Prostate gland (tissue), 2 donors: ENCODE data around the gene GRIP2. TPM values are rescaled to one million over a fixed set of nuclear protein-coding genes. Genes with fewer than 3 reads are reported as not detected.

ENCODE experiments used
- DNase-seq: peaks from one replicate; pipeline ENCODE4 v3.0.0-alpha.2; 2019; ENCODE audit warnings: low spot score
- H3K27ac ChIP-seq, 2 donors: fragments of 200-600 bp; sonication (generic); 2 replicates each; pipeline ENCODE4 v1.5.1; 2017 to 2019
- H3K27me3 ChIP-seq: fragments of 200-600 bp; sonication (generic); replicated peaks from 2 replicates; pipeline ENCODE4 v1.5.1; 2019; ENCODE audit not compliant: insufficient read depth
- H3K36me3 ChIP-seq, 2 donors: fragments of 200-600 bp; sonication (generic); 1 replicate in 1 of 2; 2 replicates in 1 of 2; pipeline versions ENCODE4 v1.5.1 to v1.8.1; 2017 to 2019
- H3K4me1 ChIP-seq: fragments of 200-600 bp; sonication (generic); replicated peaks from 2 replicates; pipeline ENCODE4 v1.5.1; 2019
- H3K4me3 ChIP-seq, 2 donors: fragments of 200-600 bp; sonication (generic); 2 replicates each; pipeline ENCODE4 v1.5.1; 2017 to 2019
- H3K9me3 ChIP-seq: fragments of 200-600 bp; sonication (generic); 2 replicates; pipeline ENCODE4 v1.5.1; 2017
- POLR2A ChIP-seq: fragments of 450-650 bp; IDR thresholded peaks from one replicate; pipeline ENCODE4 v1.6.1; 2016; ENCODE audit warnings: antibody characterized with exemption, mild to moderate bottlenecking
- POLR2AphosphoS5 ChIP-seq: sonication (generic); formaldehyde crosslinking; IDR thresholded peaks from one replicate; pipeline ENCODE4 v1.6.1; 2017; ENCODE audit warnings: antibody characterized with exemption
- WGBS: methylation state at CpG from one replicate; pipeline ENCODE4 v1.1.5; 2018; 5-methylcytosine and 5-hydroxymethylcytosine counted together
- intact Hi-C: fragments of 100-400 bp; cut with DNase I; formaldehyde crosslinking; loops from one replicate; pipeline ENCODE4 v1.14.2; 2022
- total RNA-seq, 2 donors: library from RNA; depleted of rRNA; stranded (reverse); fragments of >200 nt; gene quantifications; one replicate each; pipeline ENCODE4 v1.1.0, GENCODE V29; 2016
- TF ChIP-seq, protein P1 (sequence below), 4 experiments: fragments of 200-600 bp in 2 of 4; fragments of 450-650 bp in 2 of 4; sonication (generic) in 2 of 4; IDR thresholded peaks; 1 replicate in 3 of 4; 2 replicates in 1 of 4; pipeline ENCODE4 v1.5.1; 2016 to 2019; ENCODE audit warnings: antibody characterized with exemption in 4 of 4, mild to moderate bottlenecking in 2 of 4, moderate library complexity in 2 of 4

The GRIP2 gene
- total RNA-seq, 2 donors from 2014 or later = 0.27 to 0.62 TPM

DNA sequence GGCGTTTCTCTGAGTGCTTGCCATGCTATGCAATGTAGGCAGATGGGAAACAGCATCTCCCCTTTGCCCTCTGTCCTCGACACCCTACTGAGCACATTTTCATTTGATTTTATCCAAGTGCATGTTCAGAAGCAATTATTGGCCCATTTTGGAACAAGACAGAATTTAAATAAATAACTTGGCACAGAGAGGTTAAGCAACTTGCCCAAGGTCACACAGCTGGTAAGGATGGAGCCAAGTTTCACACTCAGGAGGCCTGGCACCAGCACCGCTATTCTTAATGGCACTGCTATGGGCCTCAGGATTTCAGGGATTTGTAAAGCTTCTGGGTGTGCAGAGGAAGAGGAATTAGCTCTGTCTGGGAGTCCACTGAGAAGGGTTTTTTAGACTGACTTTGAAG, 2.5 kb upstream of the GRIP2 start:
- no peaks in the 10 kb centered on the region for H3K9me3 ChIP-seq
- H3K4me1 ChIP-seq = no peaks in the 10 kb centered on the region
- H3K27me3 ChIP-seq = no peaks in the 10 kb centered on the region
- DNase-seq = no peak
- no peak overlapping the region for H3K4me3 ChIP-seq
- H3K36me3 ChIP-seq = no peaks in the 10 kb centered on the region
- 89% methylated on average over 3 of the region's 3 CpGs for WGBS
- intact Hi-C loops = no loop called here
- no peak overlapping the region for H3K27ac ChIP-seq
- TF ChIP-seq, protein P1, sequence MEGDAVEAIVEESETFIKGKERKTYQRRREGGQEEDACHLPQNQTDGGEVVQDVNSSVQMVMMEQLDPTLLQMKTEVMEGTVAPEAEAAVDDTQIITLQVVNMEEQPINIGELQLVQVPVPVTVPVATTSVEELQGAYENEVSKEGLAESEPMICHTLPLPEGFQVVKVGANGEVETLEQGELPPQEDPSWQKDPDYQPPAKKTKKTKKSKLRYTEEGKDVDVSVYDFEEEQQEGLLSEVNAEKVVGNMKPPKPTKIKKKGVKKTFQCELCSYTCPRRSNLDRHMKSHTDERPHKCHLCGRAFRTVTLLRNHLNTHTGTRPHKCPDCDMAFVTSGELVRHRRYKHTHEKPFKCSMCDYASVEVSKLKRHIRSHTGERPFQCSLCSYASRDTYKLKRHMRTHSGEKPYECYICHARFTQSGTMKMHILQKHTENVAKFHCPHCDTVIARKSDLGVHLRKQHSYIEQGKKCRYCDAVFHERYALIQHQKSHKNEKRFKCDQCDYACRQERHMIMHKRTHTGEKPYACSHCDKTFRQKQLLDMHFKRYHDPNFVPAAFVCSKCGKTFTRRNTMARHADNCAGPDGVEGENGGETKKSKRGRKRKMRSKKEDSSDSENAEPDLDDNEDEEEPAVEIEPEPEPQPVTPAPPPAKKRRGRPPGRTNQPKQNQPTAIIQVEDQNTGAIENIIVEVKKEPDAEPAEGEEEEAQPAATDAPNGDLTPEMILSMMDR (IDR thresholded peaks at IDR 0.05) = no peak
- TF ChIP-seq POLR2A = no peak
- TF ChIP-seq POLR2AphosphoS5 = no peak

DNA sequence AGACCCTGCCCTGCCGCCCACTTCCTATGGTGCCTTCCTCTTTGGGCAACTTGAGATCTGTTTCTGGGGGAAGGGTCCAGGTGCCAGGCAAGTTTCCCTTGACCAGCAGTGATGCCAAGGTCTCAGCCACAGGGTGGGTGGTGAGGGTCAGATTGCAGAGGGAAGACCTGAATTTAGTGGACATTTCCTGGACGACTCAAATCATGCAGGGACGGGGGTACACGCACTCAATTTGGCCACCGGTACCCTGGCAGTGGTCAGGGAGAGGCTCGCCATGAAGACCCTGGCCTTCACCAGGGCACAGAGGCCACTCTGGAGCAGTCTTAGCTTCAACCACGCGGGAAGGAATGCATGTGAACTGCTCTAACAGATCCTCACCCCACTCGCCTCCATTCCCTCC, 1.5 kb upstream of the GRIP2 start:
- Histone ChIP-seq H3K4me3 (no peak overlapping the region), H3K27me3 (no peaks in the 10 kb centered on the region), H3K27ac (no peak overlapping the region), H3K4me1 (no peaks in the 10 kb centered on the region), H3K36me3 (no peaks in the 10 kb centered on the region), H3K9me3 (no peaks in the 10 kb centered on the region)
- no peak for DNase-seq
- intact Hi-C loops = no loop called here
- no peak for TF ChIP-seq POLR2A
- TF ChIP-seq, protein P1 (IDR thresholded peaks at IDR 0.05) = no peak
- no peak for TF ChIP-seq POLR2AphosphoS5
- WGBS = 93% methylated on average over 9 of the region's 9 CpGs

GRCh38 chr3:14540821-14541385, 761 bp upstream of the GRIP2 start:
- Histone ChIP-seq H3K27me3 (no peaks in the 10 kb centered on the region), H3K27ac (no peak overlapping the region), H3K4me3 (no peak overlapping the region), H3K36me3 (no peaks in the 10 kb centered on the region), H3K9me3 (no peaks in the 10 kb centered on the region), H3K4me1 (no peaks in the 10 kb centered on the region)
- intact Hi-C loops = no loop called here
- DNase-seq = no peak
- 84% methylated on average over 6 of the region's 6 CpGs for WGBS
- TF ChIP-seq, protein P1 (IDR thresholded peaks at IDR 0.05) = no peak
- TF ChIP-seq POLR2A (no peak), POLR2AphosphoS5 (no peak)

- no peak overlapping the region for H3K4me3 ChIP-seq
- no peaks in the 10 kb centered on the region for H3K36me3 ChIP-seq
- intact Hi-C loops = no loop called here
- no peaks in the 10 kb centered on the region for H3K27me3 ChIP-seq
- 100% methylated on average over 4 of the region's 4 CpGs for WGBS
- H3K4me1 ChIP-seq = no peaks in the 10 kb centered on the region
- H3K9me3 ChIP-seq = no peaks in the 10 kb centered on the region
- H3K27ac ChIP-seq = no peak overlapping the region
- DNase-seq = no peak
- TF ChIP-seq, protein P1 (IDR thresholded peaks at IDR 0.05) = no peak
- TF ChIP-seq POLR2A = no peak
- no peak for TF ChIP-seq POLR2AphosphoS5
Observed at GRCh38 chr3:14539384-14539741, 779 bp downstream of the GRIP2 start.

- 84% methylated on average over 3 of the region's 3 CpGs for WGBS
- Histone ChIP-seq H3K36me3 (no peaks in the 10 kb centered on the region), H3K27ac (no peak overlapping the region), H3K4me1 (no peaks in the 10 kb centered on the region), H3K9me3 (no peaks in the 10 kb centered on the region), H3K27me3 (no peaks in the 10 kb centered on the region), H3K4me3 (no peak overlapping the region)
- TF ChIP-seq POLR2AphosphoS5 = no peak
- TF ChIP-seq POLR2A = no peak
- TF ChIP-seq, protein P1 (IDR thresholded peaks at IDR 0.05) = no peak
- no peak for DNase-seq
- intact Hi-C loops = no loop called here
Observed at GRCh38 chr3:14538451-14539088, 1.6 kb downstream of the GRIP2 start.
